Fibroblast of upper back skin (primary cell): ENCODE data around the gene MCF2.
A peak's percentile ranks its signal among the peaks of the same experiment; 100 is the strongest.
"Not testable (repeated sequence)": the region's sequence is repeated elsewhere in the genome, so short reads cannot be mapped to it uniquely, and the experiment has no call there.

Source experiments
- DNase-seq: peaks from one replicate; pipeline ENCODE4 v3.0.0-alpha.2; 2013

Gene MCF2

DNA sequence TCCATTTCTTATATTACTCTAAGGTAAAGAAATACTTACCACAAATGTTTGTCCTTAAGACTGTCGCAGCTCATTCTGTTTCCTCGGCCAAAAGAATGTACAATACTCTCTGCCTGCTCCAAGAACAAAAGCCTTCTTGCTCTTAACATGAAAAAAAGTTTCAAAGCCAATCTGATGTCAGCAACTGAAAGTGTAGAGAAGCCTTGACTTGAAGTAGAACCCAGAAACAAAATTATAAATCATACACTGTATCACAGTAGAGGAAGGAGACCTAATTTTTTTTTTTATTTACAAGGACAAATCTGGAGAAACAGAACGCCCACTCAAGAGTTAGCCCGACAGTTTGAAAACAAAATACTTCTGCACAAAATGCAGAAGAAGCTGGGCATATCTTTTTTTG, at the start of gene MCF2:
Gene MCF2, minus strand, starts transcription at position 101 of the 400 bp plus-strand sequence. CDS start 56,423 bp downstream, outside the sequence.
- no peak for DNase-seq

- DNase-seq = no peak
These were observed 43.1 kb upstream of the MCF2 start for GRCh38 chrX:139751053-139751452.

GRCh38 chrX:139750390-139750789, 42.4 kb upstream of the MCF2 start:
- peak; percentile 32 for DNase-seq

GRCh38 chrX:139739138-139739537, 31.2 kb upstream of the MCF2 start:
- peak; percentile 13 for DNase-seq

DNA sequence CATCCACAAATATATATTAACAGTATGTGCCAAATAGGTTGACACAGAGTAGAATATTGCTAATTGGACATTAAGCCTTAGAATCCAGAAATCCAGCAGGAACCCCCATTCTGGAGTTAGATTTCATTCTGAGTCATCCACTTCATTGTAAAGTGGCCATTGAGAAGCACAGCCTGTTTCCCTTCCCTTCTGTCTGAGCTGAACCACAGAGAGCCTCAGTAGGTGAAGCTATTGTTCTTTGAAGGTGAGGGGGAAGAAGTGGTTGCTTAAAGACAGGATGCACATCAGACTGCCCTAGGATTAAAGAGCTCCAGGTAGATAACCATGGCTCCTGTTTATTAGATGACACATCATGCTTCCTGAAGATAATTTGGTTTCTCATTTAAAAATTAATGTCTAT, 30.6 kb upstream of the MCF2 start:
- DNase-seq = peak; percentile 11

GRCh38 chrX:139736151-139736550, 28.2 kb upstream of the MCF2 start:
- no peak for DNase-seq

GRCh38 chrX:139734996-139735395, 27.0 kb upstream of the MCF2 start:
- no peak for DNase-seq

DNA sequence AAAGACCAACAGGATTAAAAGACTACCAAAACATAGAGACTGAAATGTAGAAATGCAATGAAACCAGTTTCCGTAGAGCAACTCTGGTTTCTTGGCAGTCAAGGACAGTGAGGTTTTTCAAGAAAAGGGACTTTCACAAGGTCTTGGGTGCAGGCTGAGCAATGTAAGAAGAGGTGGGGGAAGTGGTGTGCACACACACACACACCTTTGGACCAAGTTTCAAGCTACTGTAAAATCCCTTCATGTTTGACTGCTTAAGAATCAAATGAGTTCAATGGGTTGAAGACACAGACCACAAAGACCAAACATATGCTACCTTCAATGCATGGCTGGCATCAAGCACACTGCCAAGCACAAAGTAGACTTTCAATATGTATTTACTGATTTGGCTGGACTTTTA, 17.8 kb upstream of the MCF2 start:
- DNase-seq = no peak

DNA sequence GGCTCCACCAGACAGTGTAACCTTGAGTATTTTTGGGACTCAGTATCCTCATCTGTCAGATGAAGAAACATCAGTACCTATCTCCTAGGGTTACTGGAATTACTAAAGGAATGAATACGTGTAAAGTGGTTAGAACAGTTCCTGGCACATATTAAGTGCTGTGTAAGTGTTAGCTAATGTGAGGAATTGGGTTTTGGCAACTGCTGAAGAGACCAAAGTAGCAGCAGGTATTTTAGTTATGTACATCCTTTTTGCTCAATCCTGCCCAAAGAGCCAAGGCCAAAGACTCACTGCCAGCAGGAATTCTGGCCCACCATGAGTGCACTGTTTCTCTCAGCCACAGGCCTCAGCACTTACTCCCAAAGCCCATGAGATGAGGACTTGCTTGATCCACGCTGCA, 16.7 kb upstream of the MCF2 start:
- peak; percentile 7 for DNase-seq

DNA sequence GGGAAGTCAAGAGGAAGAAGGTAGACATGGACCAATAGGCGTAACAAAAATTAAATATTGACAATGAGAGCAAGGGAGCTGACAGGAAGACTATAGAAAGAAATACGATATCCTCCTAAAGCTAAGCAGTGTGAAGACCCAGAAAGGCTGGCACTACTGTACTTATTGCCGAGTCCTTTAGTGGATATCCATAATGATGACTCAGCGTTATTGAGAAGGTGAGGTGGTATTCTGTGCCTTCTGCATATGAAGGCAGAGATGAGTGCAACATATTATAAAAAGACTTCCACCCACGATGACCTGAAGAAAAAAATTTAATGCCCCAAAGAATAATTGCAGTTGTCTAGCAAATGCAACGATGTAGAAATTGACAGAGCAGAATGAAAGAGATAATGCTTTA, 13.0 kb upstream of the MCF2 start:
- no peak for DNase-seq

GRCh38 chrX:139720136-139720535, 12.2 kb upstream of the MCF2 start:
- peak; percentile 52 for DNase-seq

DNA sequence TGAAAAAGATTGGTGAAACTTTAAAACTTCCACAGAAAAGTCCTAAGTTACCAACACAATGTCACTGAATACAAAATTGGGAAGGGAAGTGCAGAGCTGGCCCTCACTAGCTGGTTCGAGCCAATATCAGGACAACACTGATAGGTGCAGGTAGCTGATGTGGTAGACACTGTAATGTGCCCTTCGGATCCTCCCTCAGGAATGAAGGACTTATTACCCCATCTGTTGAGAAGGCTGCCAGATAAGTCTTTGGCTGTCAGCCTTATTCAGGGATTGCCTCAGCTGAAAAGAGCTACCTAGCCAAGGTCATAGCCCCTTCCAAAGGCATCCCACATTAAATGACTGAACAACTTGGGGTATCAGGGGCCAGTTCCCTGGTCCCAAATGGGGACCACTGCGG, 5.3 kb downstream of the MCF2 start:
- DNase-seq = no peak

DNA sequence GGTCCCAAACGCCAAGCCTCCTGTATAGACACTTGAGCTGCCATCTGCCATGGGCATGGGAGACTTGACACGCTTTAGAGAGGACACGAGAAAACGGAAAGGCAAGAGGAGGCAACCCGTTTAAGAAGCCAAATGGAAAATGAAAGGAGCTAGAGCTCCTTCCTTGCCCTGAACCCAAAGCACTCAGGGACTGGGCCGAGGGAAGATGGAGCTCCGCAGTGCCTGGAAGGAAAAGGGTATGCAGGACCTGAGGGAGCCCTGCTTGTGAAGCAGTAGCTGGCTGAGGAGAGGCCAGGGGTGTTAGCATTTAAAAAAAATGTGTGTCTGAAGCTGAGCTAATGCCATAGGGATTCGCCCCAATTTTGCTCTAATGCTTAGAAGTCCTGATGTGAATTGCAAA, 15.1 kb downstream of the MCF2 start:
- DNase-seq = no peak

DNA sequence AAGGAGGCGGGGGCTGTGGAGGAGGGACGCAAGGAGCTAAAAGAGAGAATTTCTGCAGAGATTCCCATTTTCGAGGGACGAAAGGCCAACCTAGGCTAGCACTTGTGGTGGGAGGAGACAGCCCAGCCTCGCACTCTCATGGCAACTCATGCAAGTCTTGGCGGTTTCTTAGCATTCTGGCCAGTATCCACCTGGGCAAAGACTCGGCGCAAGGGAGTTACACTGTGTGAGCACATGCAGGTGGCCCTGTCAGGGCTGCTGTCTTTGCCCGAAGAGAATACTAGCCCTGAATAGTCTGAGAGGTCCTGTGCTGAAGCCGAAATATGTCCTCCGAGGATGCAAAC, 15.5 kb downstream of the MCF2 start:
- DNase-seq = no peak

DNA sequence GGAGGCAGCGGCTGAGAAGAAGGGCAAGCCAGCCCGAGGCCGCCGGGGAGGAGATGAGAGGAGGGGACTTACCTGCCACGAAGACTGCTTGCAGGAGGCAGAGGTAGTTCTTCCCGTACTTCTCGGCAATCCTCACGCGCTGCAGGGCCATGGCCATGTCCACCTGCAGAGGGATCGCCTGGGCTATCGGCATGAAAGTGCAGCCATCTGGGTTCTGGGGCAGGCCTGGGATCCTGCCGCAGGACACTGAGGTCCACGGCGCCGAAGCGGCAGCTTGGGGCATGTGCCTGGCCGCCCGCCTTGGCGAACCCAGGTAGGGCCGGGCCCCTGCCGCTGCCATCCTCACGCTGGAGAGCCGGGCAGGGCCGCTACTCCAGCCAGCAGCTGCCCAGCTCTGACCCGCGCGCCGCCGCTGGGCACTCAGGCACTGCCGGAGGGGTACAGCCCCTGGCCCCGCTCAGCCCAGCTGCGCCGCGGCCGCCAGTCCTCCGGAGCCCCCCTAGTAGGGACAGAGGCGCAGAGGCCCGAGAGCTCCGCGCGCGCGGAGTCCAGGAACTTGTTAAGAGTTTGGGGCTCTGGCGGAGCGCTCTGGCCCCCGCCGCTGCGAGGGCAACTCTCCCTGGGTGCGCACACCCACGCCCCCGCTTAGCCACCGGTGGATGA, 16.0 kb downstream of the MCF2 start:
- no peak for DNase-seq

- peak; percentile 1 for DNase-seq
These were observed 16.5 kb downstream of the MCF2 start for GRCh38 chrX:139691493-139691842.

GRCh38 chrX:139685175-139685574, 22.8 kb downstream of the MCF2 start:
- DNase-seq = not testable (repeated sequence)

DNA sequence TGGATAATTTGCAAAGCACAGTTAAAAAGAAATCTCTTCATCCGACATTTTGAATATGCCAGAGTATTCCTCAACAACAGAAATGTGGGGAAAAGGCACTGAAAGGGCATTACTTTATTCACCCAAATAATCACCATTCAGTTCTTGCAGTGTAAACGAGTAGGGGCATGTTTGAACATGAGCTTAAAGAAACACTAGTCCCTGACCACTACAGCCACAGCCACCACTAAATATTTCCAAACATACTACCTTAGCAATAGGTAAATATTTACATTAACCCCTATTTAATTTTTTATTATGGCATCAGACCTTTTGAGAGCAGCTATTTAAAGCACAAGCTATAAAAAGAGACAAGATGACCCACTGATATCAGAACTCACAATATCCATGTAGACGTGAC, 27.6 kb downstream of the MCF2 start:
- no peak for DNase-seq

GRCh38 chrX:139647597-139647996, 60.4 kb downstream of the MCF2 start:
- no peak for DNase-seq

- DNase-seq = peak; percentile 44
These were observed 65.6 kb downstream of the MCF2 start for GRCh38 chrX:139642241-139642927.

DNA sequence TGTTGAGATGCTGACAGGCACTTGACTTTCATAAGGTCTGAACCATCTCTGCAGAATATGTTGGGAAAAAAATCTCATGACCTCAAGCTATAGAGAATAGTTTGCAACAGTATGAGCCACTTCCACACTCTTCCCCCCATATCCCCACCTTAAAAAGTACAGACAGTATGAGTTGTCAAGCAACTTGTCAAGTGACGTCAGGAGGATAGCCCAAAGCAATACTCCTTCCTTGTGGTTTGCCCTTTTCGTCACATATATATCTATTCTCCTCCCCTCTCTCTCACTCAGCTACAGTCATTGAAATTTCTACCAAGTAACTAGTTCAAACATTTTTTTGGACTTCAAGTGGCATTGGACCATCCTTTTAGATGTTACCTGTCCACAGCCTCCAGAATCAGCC, 67.7 kb downstream of the MCF2 start:
- DNase-seq = no peak

- no peak for DNase-seq
These were observed 68.7 kb downstream of the MCF2 start for GRCh38 chrX:139639253-139639652.

DNA sequence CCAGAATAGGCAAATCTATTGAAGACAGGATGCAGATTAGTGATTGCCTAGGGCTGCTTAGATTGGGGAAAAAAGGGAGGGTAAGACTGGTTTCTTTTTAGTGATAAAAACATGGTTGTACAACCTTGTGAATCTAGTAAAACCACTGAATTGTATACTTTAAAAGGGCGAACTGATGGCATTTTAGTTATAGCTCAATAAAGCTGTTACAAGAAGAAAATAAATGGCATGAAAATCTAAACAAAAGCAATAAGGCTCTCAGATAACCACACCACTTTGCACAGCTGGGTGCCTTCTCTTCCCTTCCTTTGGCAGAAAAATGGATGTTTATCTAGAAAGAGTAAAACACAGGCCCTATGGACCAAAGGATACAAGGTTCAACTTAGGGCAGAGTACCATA, 107.9 kb downstream of the MCF2 start:
- no peak for DNase-seq

- no peak for DNase-seq
These were observed 111.9 kb downstream of the MCF2 start for GRCh38 chrX:139596068-139596467.

DNA sequence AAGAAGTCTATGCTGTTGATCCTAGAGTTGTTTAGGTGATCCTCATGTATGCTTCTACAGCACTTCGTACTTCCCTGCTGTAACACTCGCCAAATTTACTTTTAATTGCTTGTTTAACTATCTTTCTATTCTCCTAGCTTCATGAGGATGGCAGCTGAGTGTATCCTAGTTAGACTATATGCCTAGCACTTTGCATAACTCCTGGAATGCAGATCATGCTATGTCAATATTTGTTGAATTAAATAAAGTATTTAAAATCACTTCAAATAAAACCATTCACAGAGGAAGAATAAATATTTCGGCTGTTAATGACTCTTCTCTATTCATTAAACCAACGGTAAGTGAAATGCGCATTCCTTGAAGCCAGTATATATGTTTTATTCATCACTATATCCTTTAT, 122.4 kb downstream of the MCF2 start:
- DNase-seq = no peak
